Jurkat, Clone E6-1 (cell line): ENCODE measurements around the gene ALG14.
"Not testable (repeated sequence)": the region's sequence is repeated elsewhere in the genome, so short reads cannot be mapped to it uniquely, and the experiment has no call there.

ENCODE experiments used
- DNase-seq: peaks from one replicate; pipeline ENCODE4 v3.0.0-alpha.2; 2011; ENCODE audit warnings: low read depth, low spot score
- H3K4me3 ChIP-seq: 2 replicates; pipeline ENCODE4 v1.5.1; 2011; ENCODE audit warnings: mild to moderate bottlenecking, low read length, control low read depth, moderate library complexity

Gene ALG14

DNA sequence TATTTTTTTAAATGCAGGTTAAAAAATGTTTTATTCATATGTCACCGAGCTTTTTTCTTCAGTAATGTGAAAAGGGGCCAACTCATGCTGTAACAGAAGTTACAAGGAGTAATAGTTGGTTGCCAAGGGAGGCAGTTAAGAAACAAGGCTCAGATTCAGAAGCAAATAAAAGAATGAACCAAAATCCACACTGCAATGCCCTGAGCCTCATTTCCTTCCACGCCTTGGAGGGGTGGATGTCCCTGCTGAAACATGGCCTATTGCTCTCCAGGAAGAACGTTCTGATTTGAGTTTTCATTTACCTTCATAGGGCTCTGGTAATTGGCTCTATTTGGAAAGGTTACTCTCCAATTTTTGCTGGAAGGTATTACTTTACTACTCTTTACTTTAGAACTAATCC lies 24.4 kb downstream of the ALG14 start:
- DNase-seq, result no peak
- H3K4me3 ChIP-seq, result no peak overlapping the region

DNA sequence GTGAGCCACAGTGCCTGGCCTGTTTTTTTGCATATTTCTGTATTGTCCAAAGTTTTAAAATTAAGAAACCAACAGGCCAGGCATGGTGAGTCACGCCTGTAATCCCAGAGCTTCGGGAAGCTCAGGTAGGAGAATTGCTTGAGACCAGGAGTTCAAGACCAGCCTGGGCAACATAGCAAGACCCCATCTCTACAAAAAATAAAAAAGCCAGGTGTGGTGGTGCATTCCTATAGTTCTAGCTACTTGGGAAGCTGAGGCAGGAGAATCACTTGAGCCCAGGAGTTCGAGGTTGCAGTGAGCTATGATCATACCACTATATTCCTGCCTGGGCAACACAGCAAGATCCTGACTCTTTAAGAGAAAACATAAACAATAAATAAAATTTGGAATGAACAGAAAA lies 25.1 kb downstream of the ALG14 start:
- H3K4me3 ChIP-seq, DNase-seq: not testable (repeated sequence)

GRCh38 chr1:95046359-95046758 lies 26.4 kb downstream of the ALG14 start:
- no peak for DNase-seq
- H3K4me3 ChIP-seq, result no peak overlapping the region

DNA sequence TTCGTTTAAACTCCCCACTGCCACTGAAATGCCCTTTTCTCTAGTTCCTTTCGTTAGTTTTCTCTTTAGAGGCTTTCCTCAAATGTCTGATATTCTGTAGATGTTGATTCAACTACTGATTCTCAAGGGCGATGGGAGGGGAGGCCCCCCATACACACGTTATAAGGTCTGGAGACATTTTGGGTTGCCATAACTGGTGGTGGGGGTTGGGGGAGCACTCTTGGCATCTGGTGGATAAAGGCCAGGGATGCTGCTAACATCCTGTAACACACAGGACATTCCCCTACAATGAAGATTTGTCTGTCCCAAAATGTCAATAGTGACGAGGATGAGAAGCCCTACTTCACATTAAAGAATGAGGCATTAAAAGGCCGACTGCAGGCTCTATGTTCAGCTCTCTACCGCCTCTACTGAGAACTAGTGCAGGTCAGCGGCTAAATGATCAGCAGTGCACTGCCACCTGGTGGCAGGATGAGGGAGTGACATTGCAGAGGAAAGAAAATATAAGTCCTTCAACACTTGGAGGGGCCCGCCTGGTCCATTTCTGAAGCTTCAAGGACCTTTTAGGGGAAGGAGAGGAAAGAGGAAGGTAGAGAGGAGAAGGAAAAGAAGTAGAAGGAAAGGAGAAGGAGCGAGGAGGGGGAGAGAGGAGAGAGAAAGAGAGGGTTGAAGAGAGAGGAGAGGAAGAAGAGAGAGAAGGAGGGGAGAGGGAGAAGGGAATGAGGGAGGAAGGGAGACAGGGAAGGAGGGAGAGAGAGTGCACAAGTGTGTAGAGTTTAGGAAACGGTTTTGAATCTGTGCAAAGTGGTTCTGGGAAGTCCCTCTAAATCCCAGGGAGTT lies 29.4 kb downstream of the ALG14 start:
- DNase-seq, result peak; percentile 75
- no peak overlapping the region for H3K4me3 ChIP-seq

DNA sequence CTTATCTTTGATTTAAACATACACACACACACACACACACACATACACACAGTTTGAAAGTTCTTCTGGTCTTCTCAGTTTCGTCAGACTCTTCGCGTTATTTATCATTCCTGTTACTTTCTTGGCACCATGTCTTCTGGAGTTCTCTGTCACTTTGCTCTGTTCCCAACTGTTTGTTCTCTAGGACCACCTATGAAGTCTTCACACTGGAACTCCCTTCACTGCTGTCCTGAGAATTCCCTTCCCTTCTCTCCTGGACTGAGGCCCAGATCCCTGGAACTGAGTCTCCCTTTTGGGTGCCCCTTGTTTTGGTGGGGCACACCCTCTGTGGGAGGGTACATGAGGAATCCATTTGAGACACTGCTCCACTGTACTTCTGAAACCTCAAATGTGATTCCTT lies 30.5 kb downstream of the ALG14 start:
- DNase-seq, result no peak
- H3K4me3 ChIP-seq, result no peak overlapping the region

DNA sequence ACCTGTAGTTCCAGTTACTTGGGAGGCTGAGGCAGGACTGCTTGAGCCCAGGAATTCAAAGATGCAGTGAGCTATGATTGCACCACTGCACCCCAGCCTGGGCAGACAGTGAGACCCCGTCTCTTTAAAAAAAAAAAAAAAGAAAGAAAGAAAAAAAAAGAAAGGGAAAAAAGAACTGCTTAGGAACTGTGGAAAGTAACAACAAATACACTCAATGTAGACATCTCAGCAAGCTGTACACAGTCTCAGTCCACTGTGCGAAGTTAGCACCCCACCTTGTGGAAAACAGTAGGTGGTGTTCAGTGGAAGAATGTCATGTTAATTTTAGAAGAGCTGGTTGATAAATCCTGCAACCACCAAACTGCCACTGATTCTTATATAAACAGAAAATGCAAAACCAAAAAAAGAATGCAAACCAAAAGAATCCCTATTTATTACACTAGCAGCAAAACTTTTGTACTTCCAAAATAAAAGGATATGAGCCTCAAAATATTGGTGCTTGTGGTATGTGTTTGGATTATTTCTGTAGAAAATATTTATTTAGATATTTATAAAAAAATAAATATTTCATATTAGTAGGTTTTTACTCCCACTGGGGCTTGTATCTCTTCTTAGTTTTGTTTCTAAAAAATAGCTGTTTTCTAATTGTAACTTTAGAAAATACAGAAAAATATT lies 31.1 kb downstream of the ALG14 start:
- DNase-seq, result peak; percentile 28

DNA sequence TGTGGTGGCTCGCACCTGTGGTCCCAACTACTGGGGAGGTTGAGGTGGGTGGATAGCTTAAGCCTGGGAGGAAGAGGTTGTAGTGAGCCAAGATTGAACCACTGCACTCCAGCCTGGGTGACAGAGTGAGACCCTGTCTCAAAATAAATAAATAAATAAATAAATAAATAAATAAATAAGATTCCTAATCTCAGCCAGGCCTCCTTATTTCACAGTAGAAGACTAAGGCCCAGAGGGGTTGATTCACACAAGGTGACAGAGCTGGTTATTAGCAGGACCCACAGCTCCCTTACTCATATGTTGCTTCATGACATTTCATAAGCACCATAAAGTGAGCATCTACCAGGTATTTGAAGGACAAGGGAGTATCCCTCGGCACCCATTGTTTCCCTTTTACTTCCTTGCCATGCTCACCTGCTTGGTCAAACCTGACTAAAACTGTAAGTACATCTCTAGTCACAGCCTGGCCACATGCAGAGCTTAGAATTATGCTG lies 32.7 kb downstream of the ALG14 start:
- H3K4me3 ChIP-seq, result no peak overlapping the region
- DNase-seq, result no peak

More for the DNA sequence above, 31.1 kb downstream of the ALG14 start:
- H3K4me3 ChIP-seq, result no peak overlapping the region

DNA sequence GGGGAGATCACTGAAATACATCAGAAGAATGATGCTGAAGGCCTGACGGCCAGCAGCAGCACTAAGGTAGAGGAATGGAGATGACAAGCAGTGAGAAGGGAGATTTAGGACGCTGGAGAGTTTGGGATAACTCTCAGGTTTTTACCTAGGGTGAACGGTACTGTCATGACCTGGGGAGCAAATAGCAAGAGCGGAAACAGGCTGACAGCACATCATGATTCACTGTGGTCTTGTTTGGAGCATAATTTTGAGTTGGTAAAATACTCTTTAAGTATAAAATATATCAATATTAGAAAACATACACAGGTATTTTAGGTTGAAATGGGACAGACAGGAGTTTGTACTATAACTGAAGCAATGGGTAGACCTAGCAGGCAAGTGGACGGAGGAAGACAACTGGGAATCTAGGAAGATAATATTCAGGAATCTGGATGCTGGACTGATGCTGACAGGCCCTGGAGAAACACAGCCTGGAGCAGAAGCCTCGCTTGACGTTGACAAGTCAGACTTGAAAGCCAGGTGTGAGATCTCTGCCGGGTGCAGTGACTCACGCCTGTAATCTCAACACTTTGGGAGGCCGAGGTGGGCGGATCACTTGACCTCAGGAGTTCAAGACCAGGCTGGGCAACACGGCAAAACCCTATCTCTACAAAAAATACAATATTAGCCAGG lies 33.3 kb downstream of the ALG14 start:
- DNase-seq, result no peak
- no peak overlapping the region for H3K4me3 ChIP-seq

DNA sequence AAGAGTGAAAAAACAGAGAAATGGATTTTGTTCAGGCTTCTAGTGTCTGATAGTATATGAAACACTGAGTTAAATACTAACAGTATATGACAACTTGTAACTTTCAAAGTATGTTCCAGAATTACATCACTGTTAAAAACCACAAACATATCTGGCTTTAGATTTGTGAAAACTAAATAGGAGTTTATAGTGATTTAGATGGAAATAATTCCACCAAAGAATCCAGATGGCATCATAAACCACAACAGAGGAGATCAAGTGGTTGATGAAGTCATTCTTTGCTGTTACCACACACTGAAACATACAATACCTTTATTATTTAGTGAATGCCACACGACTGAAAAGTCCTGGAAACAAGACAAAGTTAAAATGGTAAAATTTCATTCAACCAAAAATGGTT lies 37.2 kb downstream of the ALG14 start:
- no peak overlapping the region for H3K4me3 ChIP-seq
- no peak for DNase-seq

DNA sequence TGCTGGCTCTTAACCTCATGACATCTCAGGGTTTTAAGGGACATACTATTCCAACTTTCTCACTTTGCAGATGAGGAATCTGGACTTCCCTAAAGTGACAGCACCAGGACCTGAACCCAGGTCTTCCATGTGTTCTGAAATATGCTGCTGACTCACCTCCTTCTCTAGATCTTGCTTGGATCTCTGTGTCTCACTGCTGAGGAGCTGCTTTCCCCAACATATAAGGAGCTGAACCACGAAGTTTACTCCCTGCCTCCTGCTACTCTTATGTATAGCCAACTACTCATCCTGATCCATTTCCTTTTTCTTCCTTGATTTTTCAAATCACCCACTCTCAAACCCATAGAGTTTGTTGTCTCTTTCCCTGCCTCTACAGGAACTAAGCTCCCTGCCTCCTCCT lies 38.2 kb downstream of the ALG14 start:
- DNase-seq, result no peak
- no peak overlapping the region for H3K4me3 ChIP-seq

GRCh38 chr1:95033843-95034242 lies 38.9 kb downstream of the ALG14 start:
- DNase-seq, result no peak
- H3K4me3 ChIP-seq, result no peak overlapping the region

GRCh38 chr1:95029532-95029931 lies 43.2 kb downstream of the ALG14 start:
- no peak overlapping the region for H3K4me3 ChIP-seq
- no peak for DNase-seq

DNA sequence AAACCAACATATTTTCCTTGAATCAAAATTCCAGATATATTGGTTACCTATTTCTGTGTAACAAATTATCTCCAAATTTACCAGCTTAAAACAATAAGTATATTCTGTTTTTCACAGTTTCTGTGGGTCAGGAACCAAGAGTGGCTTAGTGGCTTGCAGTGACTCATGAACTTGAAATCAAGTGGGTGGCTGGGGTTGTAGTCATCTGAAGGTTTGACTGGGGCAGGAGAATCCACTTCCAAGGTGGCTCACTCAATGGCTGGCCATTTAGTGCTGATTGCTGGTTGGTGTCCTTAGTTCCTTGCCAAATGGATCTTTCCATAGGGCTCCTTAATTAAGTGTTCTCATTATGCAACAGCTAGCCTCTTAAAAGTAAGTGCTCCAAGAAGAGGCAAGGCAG lies 43.8 kb downstream of the ALG14 start:
- no peak for DNase-seq
- H3K4me3 ChIP-seq, result no peak overlapping the region

DNA sequence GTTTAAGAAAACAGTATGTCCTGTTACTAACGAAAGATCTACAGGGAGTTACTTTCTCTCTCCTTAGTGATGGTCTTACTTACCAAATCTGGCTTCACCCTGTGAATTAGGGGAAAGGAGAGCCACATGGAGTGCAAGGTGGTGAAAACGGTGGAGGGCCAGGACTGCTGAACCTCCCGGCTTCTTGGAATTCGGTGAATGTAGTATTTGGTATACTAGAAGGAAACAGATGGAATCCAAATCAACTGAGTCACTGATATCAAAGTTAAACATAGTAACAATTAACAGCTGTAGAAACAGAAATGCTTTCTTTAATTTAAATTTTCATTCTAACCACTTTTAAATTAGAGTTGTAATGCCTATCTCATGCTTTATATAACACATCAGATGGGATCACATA lies 45.7 kb downstream of the ALG14 start:
- H3K4me3 ChIP-seq, result no peak overlapping the region
- DNase-seq, result no peak

- no peak for DNase-seq
- no peak overlapping the region for H3K4me3 ChIP-seq
These were observed 49.2 kb downstream of the ALG14 start for GRCh38 chr1:95023399-95024043.

GRCh38 chr1:95022644-95022926 lies 50.2 kb downstream of the ALG14 start:
- H3K4me3 ChIP-seq, result no peak overlapping the region
- no peak for DNase-seq

DNA sequence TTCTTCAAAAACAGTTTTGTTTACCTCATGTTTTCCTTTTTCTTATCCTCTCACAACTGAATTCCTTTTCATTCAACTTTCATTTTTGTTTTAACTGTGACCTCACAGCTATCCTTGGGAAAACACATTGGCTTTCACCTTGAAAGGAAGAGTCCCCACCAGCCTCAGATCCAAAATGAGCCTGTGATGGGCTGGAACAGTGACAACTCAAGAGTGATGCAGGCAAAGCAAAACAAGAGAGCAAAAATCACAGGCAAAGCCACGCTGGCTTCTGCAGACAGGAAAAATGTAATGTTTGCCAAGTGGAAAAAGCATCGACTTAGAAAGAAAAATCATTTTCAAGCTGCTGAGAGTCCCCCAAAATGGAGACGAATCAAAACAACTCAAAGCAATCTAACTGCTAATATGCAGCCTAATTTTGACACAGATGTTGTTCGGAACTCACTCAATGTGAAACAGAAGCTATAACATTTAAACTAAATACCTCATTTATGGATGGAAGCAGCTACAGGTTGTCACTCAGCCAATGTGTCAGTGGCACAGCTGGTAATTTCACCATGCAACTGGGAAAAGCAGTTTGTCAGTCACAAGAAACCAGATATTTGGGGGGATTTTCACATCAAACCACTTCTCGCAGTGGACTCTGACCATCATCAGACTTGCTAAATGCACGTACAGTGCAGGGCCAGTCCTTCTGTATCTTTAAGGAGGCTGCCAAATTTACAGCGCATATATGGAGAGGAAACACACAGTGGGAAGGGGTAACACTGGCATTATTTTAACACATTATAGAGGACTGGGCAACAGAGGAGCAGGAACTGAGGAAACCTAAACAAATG lies 50.7 kb downstream of the ALG14 start:
- DNase-seq, result no peak
- H3K4me3 ChIP-seq, result no peak overlapping the region

- H3K4me3 ChIP-seq, result no peak overlapping the region
- no peak for DNase-seq
These were observed 51.6 kb downstream of the ALG14 start for GRCh38 chr1:95021119-95021518.

DNA sequence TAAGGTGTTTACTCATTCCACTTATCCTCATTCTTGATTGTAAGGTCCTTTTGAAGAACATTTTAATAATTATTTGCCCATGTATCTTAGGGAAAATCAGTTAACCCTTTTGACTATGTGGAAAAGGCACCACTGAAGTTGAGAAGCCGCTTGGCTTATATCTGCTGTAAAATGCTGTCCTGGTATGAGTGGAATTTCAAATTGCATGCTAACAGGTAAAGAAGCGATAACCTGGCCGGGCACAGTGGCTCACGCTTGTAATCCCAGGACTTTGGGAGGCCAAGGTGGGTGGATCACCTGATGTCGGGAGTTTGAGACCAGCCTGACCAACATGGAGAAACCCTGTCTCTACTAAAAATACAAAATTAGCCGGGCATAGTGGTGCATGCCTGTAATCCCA lies 53.3 kb downstream of the ALG14 start:
- DNase-seq, H3K4me3 ChIP-seq: not testable (repeated sequence)
